Mucosa of stomach (tissue), 1 donor: ENCODE measurements around the gene DNPH1.
A peak's percentile ranks its signal among the peaks of the same experiment; 100 is the strongest.

ENCODE experiments used
- H3K27me3 ChIP-seq: one replicate; pipeline ENCODE4 v1.7.0; 2013; ENCODE audit warnings: mild to moderate bottlenecking, low read length; ENCODE audit not compliant: control insufficient read depth, insufficient read depth
- H3K36me3 ChIP-seq: one replicate; pipeline ENCODE4 v1.7.0; 2013; ENCODE audit warnings: low read length; ENCODE audit not compliant: control insufficient read depth, insufficient read depth
- H3K4me1 ChIP-seq: one replicate; pipeline ENCODE4 v1.7.0; 2013; ENCODE audit warnings: mild to moderate bottlenecking, low read length; ENCODE audit not compliant: control insufficient read depth, insufficient read depth
- H3K4me3 ChIP-seq: one replicate; pipeline ENCODE4 v1.7.0; 2013; ENCODE audit warnings: low read length
- H3K9ac ChIP-seq: one replicate; pipeline ENCODE4 v1.7.0; 2013; ENCODE audit warnings: mild to moderate bottlenecking, low read length, moderate library complexity
- H3K9me3 ChIP-seq: one replicate; pipeline ENCODE4 v1.7.0; 2013; ENCODE audit warnings: mild to moderate bottlenecking, low read length, moderate library complexity; ENCODE audit not compliant: control insufficient read depth
- donor health status: Pancreatic carcinoma.

DNPH1 gene

GRCh38 chr6:43229803-43230620, 731 bp upstream of the DNPH1 start:
- Histone ChIP-seq H3K36me3 (no peaks in the 10 kb centered on the region), H3K9ac (peak overlapping the region; percentile 56), H3K4me1 (peaks cover 12% of the 10 kb centered on the region), H3K4me3 (no peak overlapping the region), H3K9me3 (no peaks in the 10 kb centered on the region), H3K27me3 (no peaks in the 10 kb centered on the region)

- no peaks in the 10 kb centered on the region for H3K27me3 ChIP-seq
- no peak overlapping the region for H3K9ac ChIP-seq
- H3K4me1 ChIP-seq: peaks cover 30% of the 10 kb centered on the region
- H3K9me3 ChIP-seq: no peaks in the 10 kb centered on the region
- peaks cover 8% of the 10 kb centered on the region for H3K36me3 ChIP-seq
- no peak overlapping the region for H3K4me3 ChIP-seq
These were observed 3.0 kb downstream of the DNPH1 start for GRCh38 chr6:43226192-43226851.

GRCh38 chr6:43223175-43223574, 6.1 kb downstream of the DNPH1 start:
- no peaks in the 10 kb centered on the region for H3K9me3 ChIP-seq
- H3K27me3 ChIP-seq: no peaks in the 10 kb centered on the region
- H3K4me3 ChIP-seq: no peak overlapping the region
- H3K4me1 ChIP-seq: peaks cover 20% of the 10 kb centered on the region
- H3K9ac ChIP-seq: no peak overlapping the region
- H3K36me3 ChIP-seq: peaks cover 8% of the 10 kb centered on the region

- Histone ChIP-seq H3K9me3 (no peaks in the 10 kb centered on the region), H3K4me3 (no peak overlapping the region), H3K27me3 (no peaks in the 10 kb centered on the region), H3K9ac (no peak overlapping the region), H3K36me3 (peaks cover 8% of the 10 kb centered on the region), H3K4me1 (peaks cover 17% of the 10 kb centered on the region)
These were observed 6.7 kb downstream of the DNPH1 start for GRCh38 chr6:43222418-43223059.

- Histone ChIP-seq H3K9ac (no peak overlapping the region), H3K36me3 (peaks cover 11% of the 10 kb centered on the region), H3K9me3 (no peaks in the 10 kb centered on the region)
These were observed 8.0 kb downstream of the DNPH1 start for GRCh38 chr6:43221046-43221972.

GRCh38 chr6:43220439-43220951, 8.8 kb downstream of the DNPH1 start:
- peaks cover 17% of the 10 kb centered on the region for H3K4me1 ChIP-seq
- H3K4me3 ChIP-seq: no peak overlapping the region
- H3K9me3 ChIP-seq: no peaks in the 10 kb centered on the region
- H3K36me3 ChIP-seq: peaks cover 14% of the 10 kb centered on the region
- H3K27me3 ChIP-seq: no peaks in the 10 kb centered on the region
- H3K9ac ChIP-seq: no peak overlapping the region

More at GRCh38 chr6:43221046-43221972, 8.0 kb downstream of the DNPH1 start:
- Histone ChIP-seq H3K4me3 (no peak overlapping the region), H3K4me1 (peaks cover 17% of the 10 kb centered on the region), H3K27me3 (no peaks in the 10 kb centered on the region)

GRCh38 chr6:43219814-43220213, 9.5 kb downstream of the DNPH1 start:
- H3K4me1 ChIP-seq: peaks cover 17% of the 10 kb centered on the region
- H3K9me3 ChIP-seq: no peaks in the 10 kb centered on the region
- H3K4me3 ChIP-seq: no peak overlapping the region
- no peak overlapping the region for H3K9ac ChIP-seq
- peaks cover 14% of the 10 kb centered on the region for H3K36me3 ChIP-seq
- no peaks in the 10 kb centered on the region for H3K27me3 ChIP-seq

- no peaks in the 10 kb centered on the region for H3K9me3 ChIP-seq
- peaks cover 12% of the 10 kb centered on the region for H3K36me3 ChIP-seq
- peaks cover 11% of the 10 kb centered on the region for H3K4me1 ChIP-seq
- H3K27me3 ChIP-seq: no peaks in the 10 kb centered on the region
- no peak overlapping the region for H3K4me3 ChIP-seq
- H3K9ac ChIP-seq: no peak overlapping the region
These were observed 10.2 kb downstream of the DNPH1 start for GRCh38 chr6:43219119-43219518.

- no peaks in the 10 kb centered on the region for H3K9me3 ChIP-seq
- H3K27me3 ChIP-seq: no peaks in the 10 kb centered on the region
- H3K36me3 ChIP-seq: peaks cover 6% of the 10 kb centered on the region
- H3K4me3 ChIP-seq: no peak overlapping the region
- H3K9ac ChIP-seq: no peak overlapping the region
- peaks cover 9% of the 10 kb centered on the region for H3K4me1 ChIP-seq
These were observed 11.9 kb downstream of the DNPH1 start for GRCh38 chr6:43217351-43217750.

- Histone ChIP-seq H3K9ac (no peak overlapping the region), H3K4me1 (no peaks in the 10 kb centered on the region), H3K9me3 (no peaks in the 10 kb centered on the region), H3K4me3 (no peak overlapping the region), H3K27me3 (no peaks in the 10 kb centered on the region), H3K36me3 (peaks cover 6% of the 10 kb centered on the region)
These were observed 13.1 kb downstream of the DNPH1 start for GRCh38 chr6:43216200-43216599.

- Histone ChIP-seq H3K4me1 (no peaks in the 10 kb centered on the region), H3K36me3 (peaks cover 6% of the 10 kb centered on the region), H3K9me3 (no peaks in the 10 kb centered on the region), H3K27me3 (no peaks in the 10 kb centered on the region), H3K4me3 (no peak overlapping the region), H3K9ac (no peak overlapping the region)
These were observed 14.2 kb downstream of the DNPH1 start for GRCh38 chr6:43215066-43215465.
